GM19468 (cell line): Measurements from ENCODE around the gene FAS.
"Not testable (repeated sequence)": the region's sequence is repeated elsewhere in the genome, so short reads cannot be mapped to it uniquely, and the experiment has no call there.

Experiments
- ATAC-seq: cut with Tn5 transposase; IDR thresholded peaks from one replicate; pipeline ENCODE4 v1.9.1; 2021; ENCODE audit warnings: mild to moderate bottlenecking, moderate library complexity, moderate number of reproducible peaks; ENCODE audit not compliant: unreplicated experiment; ENCODE audit errors: extremely low read depth

FAS gene

DNA sequence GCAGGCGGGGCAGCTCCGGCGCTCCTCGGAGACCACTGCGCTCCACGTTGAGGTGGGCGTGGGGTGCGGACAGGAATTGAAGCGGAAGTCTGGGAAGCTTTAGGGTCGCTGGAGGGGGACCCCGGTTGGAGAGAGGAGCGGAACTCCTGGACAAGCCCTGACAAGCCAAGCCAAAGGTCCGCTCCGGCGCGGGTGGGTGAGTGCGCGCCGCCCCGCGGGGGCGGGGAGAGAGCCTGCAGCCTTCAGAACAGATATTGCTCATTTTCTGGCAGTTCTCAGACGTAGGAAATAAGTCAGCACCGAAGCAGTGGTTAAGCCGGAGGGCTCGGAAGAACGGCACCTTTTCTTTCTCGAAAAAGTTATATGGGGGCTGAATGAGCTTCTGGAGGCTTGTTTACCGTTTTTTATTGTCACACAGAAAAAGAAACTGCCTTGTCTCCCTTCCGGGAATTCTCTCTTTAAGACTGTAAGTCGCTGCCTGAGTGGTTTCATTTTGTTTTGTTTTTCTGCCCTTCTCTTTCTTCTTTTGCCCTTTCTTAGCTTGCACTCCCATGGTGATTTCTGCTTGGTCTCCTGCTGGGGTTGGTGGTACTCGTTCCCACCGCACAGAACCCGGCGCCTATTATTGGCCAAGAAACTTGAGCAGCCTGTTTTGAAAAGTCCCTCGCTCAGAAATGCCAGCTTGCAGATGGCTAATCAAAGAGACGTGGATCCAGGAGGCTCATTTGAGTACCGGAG lies 732 bp downstream of the FAS start:
- ATAC-seq: no peak

GRCh38 chr10:88991899-88992320 lies 1.3 kb downstream of the FAS start:
- ATAC-seq: no peak

DNA sequence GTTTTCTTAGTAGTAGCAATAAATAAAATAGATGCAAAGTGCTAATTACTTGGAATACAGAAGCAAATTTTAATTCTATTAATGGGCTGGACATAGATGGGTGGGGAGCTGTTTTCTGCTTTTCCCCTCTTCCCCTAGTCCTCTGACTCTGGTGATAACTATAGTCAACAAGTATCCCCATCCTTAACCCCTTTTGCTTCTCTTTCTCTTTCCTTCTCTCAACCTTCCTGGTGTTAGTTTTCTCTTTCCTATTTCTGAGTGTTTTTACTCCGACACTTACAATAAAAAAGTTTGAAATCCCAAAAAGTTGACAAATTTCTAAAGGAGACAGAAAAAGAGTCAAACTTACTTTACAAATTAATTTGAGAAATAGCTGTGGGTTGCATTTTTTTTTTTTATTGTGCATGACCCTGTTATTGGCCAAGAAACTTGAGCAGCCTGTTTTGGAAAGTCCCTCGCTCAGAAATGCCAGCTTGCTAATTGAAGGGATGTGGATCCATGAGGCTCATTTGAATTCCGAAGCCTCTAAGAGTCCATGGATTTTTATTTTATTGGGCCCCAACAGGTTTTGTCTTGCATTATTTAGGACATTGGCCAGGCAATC lies 2.4 kb downstream of the FAS start:
- ATAC-seq: no peak

DNA sequence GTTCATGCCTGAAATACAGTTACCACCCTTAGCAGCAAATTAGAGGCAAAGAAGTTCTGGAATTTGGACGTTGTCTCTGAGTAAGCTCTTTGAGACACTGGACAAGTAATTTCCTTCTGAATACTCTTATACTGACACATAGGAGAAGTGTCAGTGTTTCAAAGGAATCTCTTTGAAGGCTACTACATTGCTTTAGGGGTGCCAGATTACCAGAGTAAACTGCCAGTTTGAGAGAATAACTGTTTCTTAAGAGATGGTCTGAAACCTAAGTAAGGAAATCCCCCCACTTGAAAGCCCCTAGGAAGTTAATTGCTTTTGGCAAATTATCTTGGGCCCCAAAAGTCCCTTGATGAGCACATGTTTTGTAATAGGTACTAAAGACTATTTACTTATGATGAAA lies 3.4 kb downstream of the FAS start:
- no peak for ATAC-seq

- ATAC-seq: no peak
These were observed 4.7 kb downstream of the FAS start for GRCh38 chr10:88995156-88995876.

- no peak for ATAC-seq
These were observed 6.3 kb downstream of the FAS start for GRCh38 chr10:88996927-88997326.

DNA sequence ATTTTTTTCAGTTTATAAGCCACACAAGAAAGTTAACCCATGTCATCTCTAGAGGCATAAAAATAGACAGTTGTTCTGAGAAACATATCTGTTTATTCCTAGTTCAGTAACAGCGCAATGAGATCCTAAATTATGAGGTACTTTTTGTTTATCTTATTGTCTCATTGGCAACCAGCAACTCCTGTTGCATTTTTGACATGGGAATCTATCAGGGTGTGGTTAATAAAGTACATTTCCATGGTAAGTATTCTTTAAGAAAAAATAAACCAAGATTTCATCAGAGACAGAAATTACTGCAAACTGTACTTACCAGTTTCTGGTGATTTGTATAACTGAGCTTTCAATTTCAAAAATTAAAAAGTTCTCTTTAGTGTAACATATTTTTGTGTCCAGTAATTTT lies 9.0 kb downstream of the FAS start:
- no peak for ATAC-seq

- no peak for ATAC-seq
These were observed 10.6 kb downstream of the FAS start for GRCh38 chr10:89001024-89001728.

GRCh38 chr10:89001729-89002072 lies 11.1 kb downstream of the FAS start:
- no peak for ATAC-seq

DNA sequence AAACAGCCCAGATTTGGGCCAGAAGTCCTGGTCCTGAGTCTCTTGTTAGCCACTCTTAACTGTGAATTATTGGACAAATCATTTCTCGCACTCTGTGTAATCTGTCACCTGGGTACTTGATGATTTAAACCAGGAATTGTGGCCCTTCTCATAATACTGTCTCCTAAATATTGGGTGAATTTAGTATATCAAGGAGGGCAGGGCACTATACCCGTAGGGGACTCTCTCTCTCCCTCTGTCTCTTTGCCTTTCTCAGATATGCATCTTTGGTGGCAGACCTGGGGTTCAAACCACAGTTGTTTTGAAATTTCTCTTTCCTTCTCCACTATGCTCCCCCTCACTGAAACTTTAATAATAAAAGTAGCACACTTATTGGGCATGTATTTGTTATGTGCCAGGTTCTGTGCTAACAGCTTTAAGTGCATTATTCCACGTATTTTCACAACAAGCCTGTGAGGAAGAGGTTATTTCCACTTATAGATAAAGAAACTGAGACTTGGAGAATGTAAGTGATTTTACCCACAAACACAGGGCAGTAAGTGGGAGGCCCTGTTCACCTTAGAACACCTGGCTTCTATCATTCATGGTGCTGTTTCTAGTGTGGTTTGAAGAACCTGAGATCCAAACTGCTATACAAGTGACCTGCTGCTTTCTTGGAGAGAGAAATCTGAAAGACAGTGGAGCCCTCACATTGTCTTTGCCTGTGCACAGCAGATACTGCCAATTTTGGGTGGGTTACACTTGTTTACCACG lies 11.8 kb downstream of the FAS start:
- ATAC-seq: no peak

DNA sequence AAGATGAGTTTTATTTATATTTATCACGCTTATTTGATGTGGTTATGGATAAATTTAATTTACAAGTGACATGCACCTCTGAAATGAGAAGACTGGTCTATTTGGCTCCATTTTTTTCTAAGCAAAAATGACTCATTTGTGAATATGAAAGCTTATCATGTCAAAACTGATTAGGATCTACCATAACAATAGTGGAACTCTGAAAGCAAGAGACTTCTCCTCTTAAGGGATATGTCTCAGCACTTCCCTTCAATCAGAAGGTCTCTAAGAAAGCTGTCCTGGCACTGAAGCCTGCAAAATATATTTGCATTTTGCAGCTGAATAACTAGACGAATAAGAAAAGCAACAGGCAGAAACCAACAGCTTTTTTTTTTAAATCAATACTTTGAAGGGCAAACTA lies 12.7 kb downstream of the FAS start:
- no peak for ATAC-seq

- ATAC-seq: no peak
These were observed 16.7 kb downstream of the FAS start for GRCh38 chr10:89007129-89007893.

DNA sequence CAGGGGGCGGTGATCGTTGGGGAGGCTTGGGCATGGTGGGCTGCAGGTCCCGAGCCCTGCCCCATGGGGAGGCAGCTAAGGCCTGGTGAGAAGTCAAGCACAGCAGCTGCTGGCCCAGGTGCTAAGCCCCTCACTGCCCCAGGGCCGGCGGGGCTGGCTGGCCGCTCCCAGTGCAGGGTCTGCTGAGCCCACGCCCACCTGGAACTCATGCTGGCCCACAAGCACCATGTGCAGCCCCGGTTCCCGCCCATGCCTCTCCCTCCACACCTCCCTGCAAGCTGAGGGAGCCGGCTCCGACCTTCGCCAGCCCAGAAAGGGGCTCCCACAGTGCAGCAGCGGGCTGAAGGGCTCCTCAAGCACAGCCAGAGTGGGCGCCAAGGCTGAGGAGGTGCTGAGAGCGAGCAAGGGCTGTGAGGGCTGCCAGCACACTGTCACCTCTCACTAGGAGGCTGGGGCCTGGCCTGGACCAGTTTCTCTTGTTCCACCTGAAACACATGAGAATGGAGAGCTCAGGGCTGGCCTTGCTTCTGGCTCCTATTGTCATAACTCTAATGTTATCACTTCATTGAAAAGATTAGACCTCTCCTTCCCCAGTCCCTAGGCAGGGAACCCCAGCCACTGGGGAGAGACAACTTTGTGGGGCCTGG lies 28.2 kb downstream of the FAS start:
- not testable (repeated sequence) for ATAC-seq

DNA sequence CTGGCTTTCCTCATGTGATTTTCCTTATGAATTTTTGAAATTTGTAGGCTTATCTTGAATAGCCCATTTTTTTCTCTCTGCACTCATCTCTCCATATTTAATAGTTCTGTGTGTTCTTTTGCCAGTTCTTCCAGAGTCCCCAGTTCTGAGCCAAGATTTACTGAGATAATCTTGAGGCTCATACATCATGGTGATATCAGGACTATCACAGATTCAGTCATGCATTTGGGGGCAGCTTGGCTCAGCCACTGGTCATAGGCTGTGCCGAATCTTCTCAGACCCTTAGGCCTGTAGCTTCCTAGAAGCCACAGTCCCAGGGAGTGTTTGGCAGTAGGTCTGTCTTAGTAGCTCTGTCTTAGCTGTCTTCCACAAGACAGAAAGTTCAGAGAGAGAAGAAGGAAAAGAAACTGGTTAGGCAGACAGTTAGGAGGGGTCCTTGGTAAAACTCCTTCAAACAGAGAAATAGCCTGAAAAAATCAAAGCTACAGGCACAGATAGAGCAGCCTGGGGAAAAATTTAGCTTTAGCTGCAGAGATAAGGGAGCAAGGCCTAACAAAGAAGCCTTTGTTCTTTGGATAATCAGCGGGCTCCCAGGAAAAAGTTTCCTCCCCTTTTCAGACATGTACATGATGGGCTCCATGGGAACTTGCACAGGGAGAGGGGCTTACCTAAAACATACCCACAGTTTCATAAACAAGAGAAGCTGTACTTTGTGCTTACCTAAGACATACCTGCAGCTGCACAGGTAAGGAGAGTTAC lies 29.1 kb downstream of the FAS start:
- ATAC-seq: no peak

DNA sequence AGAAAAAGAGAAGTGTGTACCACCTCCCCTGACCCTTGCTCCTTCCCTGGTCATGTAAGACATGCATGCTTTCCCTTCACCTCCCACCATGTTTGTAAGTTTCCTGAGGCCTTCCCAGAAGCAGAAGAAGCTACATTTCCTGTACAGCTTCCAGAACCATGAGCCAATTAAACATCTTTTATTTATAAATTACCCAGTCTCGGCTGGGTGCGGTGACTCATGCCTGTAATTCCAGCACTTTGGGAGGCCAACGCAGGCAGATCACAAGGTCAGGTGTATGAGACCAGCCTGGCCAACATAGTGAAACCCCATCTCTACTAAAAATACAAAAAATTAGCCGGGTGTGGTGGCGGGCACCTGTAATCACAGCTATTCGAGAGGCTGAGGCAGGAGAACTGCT lies 30.9 kb downstream of the FAS start:
- not testable (repeated sequence) for ATAC-seq

GRCh38 chr10:89022734-89023133 lies 32.1 kb downstream of the FAS start:
- ATAC-seq: no peak

GRCh38 chr10:89025453-89025852 lies 34.9 kb downstream of the FAS start:
- ATAC-seq: no peak

- ATAC-seq: no peak
These were observed 38.6 kb downstream of the FAS start for GRCh38 chr10:89029181-89029580.
